HEK293T (cell line): Measurements from ENCODE around the gene BLTP1.

Experiments
- BHLHE40 ChIP-seq: fragments of 450-650 bp; IDR thresholded peaks from 2 replicates; pipeline ENCODE4 v1.6.1; 2016; ENCODE audit warnings: mild to moderate bottlenecking, moderate library complexity, borderline replicate concordance
- CTBP1 ChIP-seq: fragments of 450-650 bp; IDR thresholded peaks from 2 replicates; pipeline ENCODE4 v1.6.1; 2016; ENCODE audit warnings: borderline replicate concordance
- ELF4 ChIP-seq: fragments of 450-650 bp; IDR thresholded peaks from 2 replicates; pipeline ENCODE4 v1.6.1; 2017; ENCODE audit warnings: antibody characterized with exemption
- FOXA1 ChIP-seq: fragments of 450-650 bp; IDR thresholded peaks from 2 replicates; pipeline ENCODE4 v1.6.1; 2016; ENCODE audit warnings: mild to moderate bottlenecking
- FOXK2 ChIP-seq: fragments of 450-650 bp; IDR thresholded peaks from 2 replicates; pipeline ENCODE4 v1.6.1; 2016; ENCODE audit warnings: mild to moderate bottlenecking
- FOXM1 ChIP-seq: fragments of 450-650 bp; IDR thresholded peaks from 2 replicates; pipeline ENCODE4 v1.6.1; 2017; ENCODE audit warnings: mild to moderate bottlenecking, borderline replicate concordance
- HDGF ChIP-seq: fragments of 450-650 bp; IDR thresholded peaks from 2 replicates; pipeline ENCODE4 v1.6.1; 2017; ENCODE audit warnings: antibody characterized with exemption, borderline replicate concordance
- L3MBTL2 ChIP-seq: fragments of 450-650 bp; conservative IDR thresholded peaks from 2 replicates; pipeline ENCODE4 v1.6.1; 2016; ENCODE audit warnings: mild to moderate bottlenecking
- LEF1 ChIP-seq: fragments of 450-650 bp; IDR thresholded peaks from 2 replicates; pipeline ENCODE4 v1.6.1; 2017; ENCODE audit warnings: mild to moderate bottlenecking, borderline replicate concordance
- NFRKB ChIP-seq: fragments of 450-650 bp; IDR thresholded peaks from 2 replicates; pipeline ENCODE4 v1.6.1; 2016; ENCODE audit warnings: mild to moderate bottlenecking, moderate library complexity
- PKNOX1 ChIP-seq: fragments of 450-650 bp; IDR thresholded peaks from 2 replicates; pipeline ENCODE4 v1.6.1; 2016
- SUZ12 ChIP-seq: fragments of 450-650 bp; IDR thresholded peaks from 2 replicates; pipeline ENCODE4 v1.6.1; 2016; ENCODE audit warnings: mild to moderate bottlenecking
- ZNF384 ChIP-seq: fragments of 450-650 bp; IDR thresholded peaks from 2 replicates; pipeline ENCODE4 v1.6.1; 2016

GRCh38 chr4:122139139-122139538 lies 13.0 kb upstream of the BLTP1 start:
- TF ChIP-seq CTBP1 = no peak
- TF ChIP-seq NFRKB = no peak
- no peak for TF ChIP-seq LEF1
- TF ChIP-seq BHLHE40 = no peak
- TF ChIP-seq FOXK2 = no peak
- no peak for TF ChIP-seq FOXM1
- no peak for TF ChIP-seq ELF4
- TF ChIP-seq L3MBTL2 = no peak
- TF ChIP-seq PKNOX1 = no peak
- TF ChIP-seq ZNF384 = no peak
- TF ChIP-seq SUZ12 = no peak
- no peak for TF ChIP-seq HDGF
- TF ChIP-seq FOXA1 = no peak
